SK-N-SH treated with all-trans-retinoic acid at 6 μM for 48 hours (cell line): ENCODE results near the gene ACTN4.
A peak's percentile ranks its signal among the peaks of the same experiment; 100 is the strongest.

Source experiments
- ATAC-seq: fragments of 200-7000 bp; cut with Tn5 transposase; 3 replicates; pipeline ENCODE4 v1.9.1; 2020; ENCODE audit warnings: mild to moderate bottlenecking, moderate library complexity
- ARNTL ChIP-seq: fragments of 450-650 bp; formaldehyde crosslinking; IDR thresholded peaks from 2 replicates; pipeline ENCODE4 v1.5.0; 2020; ENCODE audit warnings: low read depth, mild to moderate bottlenecking, moderate library complexity, borderline replicate concordance
- BACH2 ChIP-seq: fragments of 250-450 bp; sonication (Bioruptor Pico); IDR thresholded peaks from 2 replicates; pipeline ENCODE4 v1.9.0; 2021; ENCODE audit warnings: mild to moderate bottlenecking, borderline replicate concordance
- CSDC2 ChIP-seq: fragments of 250-450 bp; sonication (Bioruptor Pico); IDR thresholded peaks from 2 replicates; pipeline ENCODE4 v1.5.0; 2020; ENCODE audit warnings: mild to moderate bottlenecking, moderate library complexity
- ESRRG ChIP-seq: fragments of 250-450 bp; sonication (Bioruptor Pico); IDR thresholded peaks from 2 replicates; pipeline ENCODE4 v1.6.1; 2021; ENCODE audit warnings: mild to moderate bottlenecking
- GLIS3 ChIP-seq: fragments of 250-450 bp; sonication (Bioruptor Pico); IDR thresholded peaks from 2 replicates; pipeline ENCODE4 v1.5.0; 2020; ENCODE audit warnings: mild to moderate bottlenecking, moderate library complexity
- ISL1 ChIP-seq: fragments of 250-450 bp; sonication (Bioruptor Pico); IDR thresholded peaks from 2 replicates; pipeline ENCODE4 v2.1.2; 2022; ENCODE audit warnings: mild to moderate bottlenecking, moderate library complexity
- OSR1 ChIP-seq: fragments of 250-450 bp; sonication (Bioruptor Pico); IDR thresholded peaks from 2 replicates; pipeline ENCODE4 v1.8.0; 2022; ENCODE audit warnings: moderate library complexity, mild to moderate bottlenecking, inconsistent platforms
- PPARA ChIP-seq: fragments of 250-450 bp; sonication (Bioruptor Pico); IDR thresholded peaks from 2 replicates; pipeline ENCODE4 v1.5.0; 2020; ENCODE audit warnings: mild to moderate bottlenecking, borderline replicate concordance
- SNAI2 ChIP-seq: fragments of 250-450 bp; sonication (Bioruptor Pico); IDR thresholded peaks from 2 replicates; pipeline ENCODE4 v1.5.0; 2020; ENCODE audit warnings: mild to moderate bottlenecking, moderate library complexity
- TCF4 ChIP-seq: fragments of 250-450 bp; sonication (Bioruptor Pico); IDR thresholded peaks from 2 replicates; pipeline ENCODE4 v1.8.0; 2021; ENCODE audit warnings: mild to moderate bottlenecking, moderate library complexity, borderline replicate concordance
- TOX ChIP-seq: fragments of 250-450 bp; sonication (Bioruptor Pico); IDR thresholded peaks from 2 replicates; pipeline ENCODE4 v1.8.0; 2021; ENCODE audit warnings: mild to moderate bottlenecking, moderate library complexity, borderline replicate concordance
- TSHZ2 ChIP-seq: fragments of 250-450 bp; sonication (Bioruptor Pico); IDR thresholded peaks from 2 replicates; pipeline ENCODE4 v1.5.0; 2020; ENCODE audit warnings: mild to moderate bottlenecking, moderate library complexity
- ZC3H10 ChIP-seq: fragments of 250-450 bp; sonication (Bioruptor Pico); IDR thresholded peaks from 2 replicates; pipeline ENCODE4 v1.5.1; 2021; ENCODE audit warnings: mild to moderate bottlenecking, moderate library complexity
- ZFP3 ChIP-seq: fragments of 250-450 bp; sonication (Bioruptor Pico); IDR thresholded peaks from 2 replicates; pipeline ENCODE4 v1.5.0; 2020; ENCODE audit warnings: mild to moderate bottlenecking, moderate library complexity
- ZFP30 ChIP-seq: fragments of 450-650 bp; formaldehyde crosslinking; IDR thresholded peaks from 2 replicates; pipeline ENCODE4 v1.5.0; 2022; ENCODE audit warnings: mild to moderate bottlenecking, moderate library complexity
- ZNF565 ChIP-seq: fragments of 450-650 bp; formaldehyde crosslinking; conservative IDR thresholded peaks from 2 replicates; pipeline ENCODE4 v1.5.0; 2020; ENCODE audit warnings: low read depth, mild to moderate bottlenecking, moderate library complexity
- ZNF70 ChIP-seq: fragments of 450-650 bp; formaldehyde crosslinking; IDR thresholded peaks from 2 replicates; pipeline ENCODE4 v1.5.0; 2020; ENCODE audit warnings: mild to moderate bottlenecking, moderate library complexity
- ZNF8 ChIP-seq: fragments of 450-650 bp; formaldehyde crosslinking; IDR thresholded peaks from 2 replicates; pipeline ENCODE4 v1.5.0; 2020; ENCODE audit warnings: mild to moderate bottlenecking, moderate library complexity
- TF ChIP-seq, protein P1 (sequence below): fragments of 250-450 bp; sonication (Bioruptor Pico); IDR thresholded peaks from 2 replicates; pipeline ENCODE4 v1.5.1; 2020; ENCODE audit warnings: low read depth, mild to moderate bottlenecking, moderate library complexity
- TF ChIP-seq, protein P2 (sequence below): fragments of 250-450 bp; sonication (Bioruptor Pico); IDR thresholded peaks from 2 replicates; pipeline ENCODE4 v1.8.0; 2020; ENCODE audit warnings: mild to moderate bottlenecking, moderate library complexity, borderline replicate concordance
- TF ChIP-seq, protein P3 (sequence below): fragments of 250-450 bp; sonication (Bioruptor Pico); IDR thresholded peaks from 2 replicates; pipeline ENCODE4 v1.8.0; 2021; ENCODE audit warnings: low read depth, mild to moderate bottlenecking, moderate library complexity, borderline replicate concordance

The ACTN4 gene

DNA sequence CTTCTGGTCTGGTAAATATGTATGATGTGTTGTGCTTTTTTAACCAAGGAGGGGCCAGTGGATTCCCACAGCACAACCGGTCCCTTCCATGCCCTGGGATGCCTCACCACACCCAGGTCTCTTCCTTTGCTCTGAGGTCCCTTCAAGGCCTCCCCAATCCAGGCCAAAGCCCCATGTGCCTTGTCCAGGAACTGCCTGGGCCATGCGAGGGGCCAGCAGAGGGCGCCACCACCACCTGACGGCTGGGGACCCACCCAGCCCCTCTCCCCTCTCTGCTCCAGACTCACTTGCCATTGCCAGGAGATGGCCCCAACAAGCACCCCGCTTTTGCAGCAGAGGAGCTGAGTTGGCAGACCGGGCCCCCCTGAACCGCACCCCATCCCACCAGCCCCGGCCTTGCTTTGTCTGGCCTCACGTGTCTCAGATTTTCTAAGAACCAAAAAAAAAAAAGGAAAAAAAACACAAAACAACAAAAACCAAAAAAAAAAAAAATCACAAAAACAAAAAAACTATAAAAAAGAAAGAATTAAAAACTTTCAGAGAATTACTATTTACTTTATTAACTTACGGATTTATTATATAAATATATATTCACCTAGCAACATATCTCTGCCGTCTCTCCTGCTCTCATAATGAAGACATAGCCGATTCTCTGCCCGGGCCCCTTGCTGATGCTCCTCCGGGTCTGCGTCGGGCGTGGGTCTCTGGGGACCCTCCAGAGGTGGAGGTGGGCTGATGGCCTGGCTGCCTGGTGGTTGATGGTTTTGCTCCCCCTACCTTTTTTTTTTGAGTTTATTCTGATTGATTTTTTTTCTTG lies 82.4 kb downstream of the ACTN4 start:
- TF ChIP-seq PPARA (CRISPR knock-in tag) = no peak
- TF ChIP-seq ZFP3 (CRISPR knock-in tag) = no peak
- TF ChIP-seq, protein P1, sequence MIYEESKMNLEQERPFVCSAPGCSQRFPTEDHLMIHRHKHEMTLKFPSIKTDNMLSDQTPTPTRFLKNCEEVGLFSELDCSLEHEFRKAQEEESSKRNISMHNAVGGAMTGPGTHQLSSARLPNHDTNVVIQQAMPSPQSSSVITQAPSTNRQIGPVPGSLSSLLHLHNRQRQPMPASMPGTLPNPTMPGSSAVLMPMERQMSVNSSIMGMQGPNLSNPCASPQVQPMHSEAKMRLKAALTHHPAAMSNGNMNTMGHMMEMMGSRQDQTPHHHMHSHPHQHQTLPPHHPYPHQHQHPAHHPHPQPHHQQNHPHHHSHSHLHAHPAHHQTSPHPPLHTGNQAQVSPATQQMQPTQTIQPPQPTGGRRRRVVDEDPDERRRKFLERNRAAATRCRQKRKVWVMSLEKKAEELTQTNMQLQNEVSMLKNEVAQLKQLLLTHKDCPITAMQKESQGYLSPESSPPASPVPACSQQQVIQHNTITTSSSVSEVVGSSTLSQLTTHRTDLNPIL (CRISPR knock-in tag) = no peak
- no peak for TF ChIP-seq CSDC2 (CRISPR knock-in tag)
- TF ChIP-seq ZNF8 (CRISPR knock-in tag) = no peak
- TF ChIP-seq ZFP30 (CRISPR knock-in tag) = no peak
- no peak for TF ChIP-seq BACH2 (CRISPR knock-in tag)
- no peak for TF ChIP-seq TCF4
- TF ChIP-seq GLIS3 (CRISPR knock-in tag) = no peak
- TF ChIP-seq, protein P2, sequence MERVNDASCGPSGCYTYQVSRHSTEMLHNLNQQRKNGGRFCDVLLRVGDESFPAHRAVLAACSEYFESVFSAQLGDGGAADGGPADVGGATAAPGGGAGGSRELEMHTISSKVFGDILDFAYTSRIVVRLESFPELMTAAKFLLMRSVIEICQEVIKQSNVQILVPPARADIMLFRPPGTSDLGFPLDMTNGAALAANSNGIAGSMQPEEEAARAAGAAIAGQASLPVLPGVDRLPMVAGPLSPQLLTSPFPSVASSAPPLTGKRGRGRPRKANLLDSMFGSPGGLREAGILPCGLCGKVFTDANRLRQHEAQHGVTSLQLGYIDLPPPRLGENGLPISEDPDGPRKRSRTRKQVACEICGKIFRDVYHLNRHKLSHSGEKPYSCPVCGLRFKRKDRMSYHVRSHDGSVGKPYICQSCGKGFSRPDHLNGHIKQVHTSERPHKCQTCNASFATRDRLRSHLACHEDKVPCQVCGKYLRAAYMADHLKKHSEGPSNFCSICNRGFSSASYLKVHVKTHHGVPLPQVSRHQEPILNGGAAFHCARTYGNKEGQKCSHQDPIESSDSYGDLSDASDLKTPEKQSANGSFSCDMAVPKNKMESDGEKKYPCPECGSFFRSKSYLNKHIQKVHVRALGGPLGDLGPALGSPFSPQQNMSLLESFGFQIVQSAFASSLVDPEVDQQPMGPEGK = no peak
- no peak for TF ChIP-seq ARNTL
- TF ChIP-seq, protein P3, sequence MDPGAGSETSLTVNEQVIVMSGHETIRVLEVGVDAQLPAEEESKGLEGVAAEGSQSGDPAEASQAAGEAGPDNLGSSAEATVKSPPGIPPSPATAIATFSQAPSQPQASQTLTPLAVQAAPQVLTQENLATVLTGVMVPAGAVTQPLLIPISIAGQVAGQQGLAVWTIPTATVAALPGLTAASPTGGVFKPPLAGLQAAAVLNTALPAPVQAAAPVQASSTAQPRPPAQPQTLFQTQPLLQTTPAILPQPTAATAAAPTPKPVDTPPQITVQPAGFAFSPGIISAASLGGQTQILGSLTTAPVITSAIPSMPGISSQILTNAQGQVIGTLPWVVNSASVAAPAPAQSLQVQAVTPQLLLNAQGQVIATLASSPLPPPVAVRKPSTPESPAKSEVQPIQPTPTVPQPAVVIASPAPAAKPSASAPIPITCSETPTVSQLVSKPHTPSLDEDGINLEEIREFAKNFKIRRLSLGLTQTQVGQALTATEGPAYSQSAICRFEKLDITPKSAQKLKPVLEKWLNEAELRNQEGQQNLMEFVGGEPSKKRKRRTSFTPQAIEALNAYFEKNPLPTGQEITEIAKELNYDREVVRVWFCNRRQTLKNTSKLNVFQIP (CRISPR knock-in tag) = no peak
- no peak for TF ChIP-seq ZNF565 (CRISPR knock-in tag)
- TF ChIP-seq, all 23 proteins: peak for 0
- ATAC-seq = peak; percentile 70

DNA sequence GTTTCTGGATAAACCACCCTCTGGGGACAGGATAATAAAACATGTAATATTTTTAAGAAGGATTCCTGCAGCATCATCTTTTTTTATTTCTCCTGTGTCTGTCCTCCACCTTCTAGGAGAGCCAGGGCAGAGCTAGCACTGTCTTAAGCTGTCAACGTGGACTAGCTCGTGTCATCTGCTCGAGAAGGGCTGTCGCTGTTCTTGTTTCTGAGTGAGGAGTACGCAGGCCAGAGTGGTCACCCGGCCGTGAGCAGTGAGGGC lies 83.0 kb downstream of the ACTN4 start:
- no peak for ATAC-seq
- no peak for TF ChIP-seq ZNF70 (CRISPR knock-in tag)
- TF ChIP-seq, protein P1 (CRISPR knock-in tag) = no peak
- TF ChIP-seq ESRRG (CRISPR knock-in tag) = no peak
- no peak for TF ChIP-seq CSDC2 (CRISPR knock-in tag)
- TF ChIP-seq TOX (CRISPR knock-in tag) = no peak
- TF ChIP-seq ZFP30 (CRISPR knock-in tag) = no peak
- no peak for TF ChIP-seq PPARA (CRISPR knock-in tag)
- no peak for TF ChIP-seq SNAI2
- TF ChIP-seq TSHZ2 = no peak
- TF ChIP-seq ZFP3 (CRISPR knock-in tag) = no peak
- no peak for TF ChIP-seq ISL1 (CRISPR knock-in tag)

DNA sequence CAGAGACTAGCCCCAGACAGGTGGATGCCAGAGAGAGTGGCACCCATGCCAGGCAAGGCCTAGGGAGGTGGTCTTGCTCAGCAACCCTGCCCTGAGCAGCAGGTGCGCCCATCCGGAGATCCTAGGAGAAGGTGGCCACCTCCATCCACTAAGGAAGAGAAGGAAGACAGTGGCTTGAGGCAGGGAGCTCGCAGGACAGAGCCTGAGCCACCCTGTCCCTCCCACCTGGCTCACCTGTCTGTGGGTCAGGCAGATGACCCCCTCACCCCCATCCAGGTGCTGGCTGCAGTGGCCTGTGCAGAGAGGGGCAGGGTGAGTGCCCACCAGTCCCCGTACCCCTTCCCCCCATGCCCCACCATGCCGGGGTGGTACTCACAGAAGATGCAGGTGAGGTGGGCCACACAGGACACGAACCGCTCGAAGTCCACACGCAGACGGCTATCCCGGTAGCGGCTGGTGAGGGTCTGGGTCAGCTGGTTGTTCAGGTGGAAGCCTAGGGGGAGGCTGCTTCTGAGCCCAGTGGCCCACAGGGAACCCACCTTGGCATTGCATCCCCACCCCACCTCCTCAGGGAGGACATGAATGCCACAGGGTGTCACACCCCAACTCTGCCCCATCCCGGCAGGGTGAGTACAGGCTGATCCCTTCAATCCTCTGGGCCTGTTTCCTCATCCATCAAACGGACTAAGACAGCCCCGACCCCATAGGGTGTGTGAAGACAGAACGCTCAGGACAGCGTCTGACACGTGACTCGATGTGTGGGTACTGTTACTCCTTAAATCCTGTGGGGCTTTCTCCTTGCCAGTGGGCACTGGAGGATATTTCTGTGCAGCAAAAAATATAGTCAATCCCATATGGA lies 83.5 kb downstream of the ACTN4 start:
- TF ChIP-seq OSR1 (CRISPR knock-in tag) (no peak), CSDC2 (CRISPR knock-in tag) (no peak), TSHZ2 (no peak), ZNF8 (CRISPR knock-in tag) (no peak), ZNF70 (CRISPR knock-in tag) (no peak), SNAI2 (no peak), ZC3H10 (CRISPR knock-in tag) (no peak), TCF4 (no peak), BACH2 (CRISPR knock-in tag) (no peak), PPARA (CRISPR knock-in tag) (no peak)
- TF ChIP-seq, protein P3 (CRISPR knock-in tag) = no peak
- ATAC-seq = no peak
